ENCODE results near the gene ARL8A. TPM values are rescaled to one million over a fixed set of nuclear protein-coding genes. Genes with fewer than 3 reads are reported as not detected.
A peak's percentile ranks its signal among the peaks of the same experiment; 100 is the strongest.

The ARL8A gene
- total RNA-seq, 2 donors from 2014 or later = 68.0 to 80.0 TPM

- H3K4me1 Mint-ChIP-seq (ENCODE audit: low read depth in 2 of 2) = peaks cover 26 to 33% of the 10 kb centered on the region in 2 donors
- H3K36me3 Mint-ChIP-seq = no peaks in the 10 kb centered on the region
- H3K9me3 Mint-ChIP-seq = no peaks in the 10 kb centered on the region
- DNase-seq (ENCODE audit: low spot score) = no peak
- no peak overlapping the region for H3K27ac Mint-ChIP-seq
- ATAC-seq = no peak
- no peaks in the 10 kb centered on the region for H3K27me3 Mint-ChIP-seq
- no peak overlapping the region for H3K4me3 Mint-ChIP-seq
Measured at GRCh38 chr1:202165942-202166843, 21.7 kb upstream of the ARL8A start.

- peak overlapping the region; percentile 90 to 95 for H3K27ac Mint-ChIP-seq
- no peaks in the 10 kb centered on the region for H3K9me3 Mint-ChIP-seq
- H3K4me1 Mint-ChIP-seq (ENCODE audit: low read depth in 2 of 2) = peaks cover 32 to 41% of the 10 kb centered on the region in 2 donors
- H3K4me3 Mint-ChIP-seq = peak overlapping the region; percentile 84
- no peaks in the 10 kb centered on the region for H3K27me3 Mint-ChIP-seq
- ATAC-seq (no peak), DNase-seq (ENCODE audit: low spot score) (no peak)
- no peaks in the 10 kb centered on the region for H3K36me3 Mint-ChIP-seq
Measured at GRCh38 chr1:202165267-202165941, 20.9 kb upstream of the ARL8A start.

GRCh38 chr1:202164271-202165037 is 19.9 kb upstream of the ARL8A start:
- H3K27ac Mint-ChIP-seq = peak overlapping the region; percentile 90 to 95
- no peaks in the 10 kb centered on the region for H3K9me3 Mint-ChIP-seq
- peaks cover 3% of the 10 kb centered on the region for H3K36me3 Mint-ChIP-seq
- ATAC-seq (peak; percentile 53 to 70), DNase-seq (ENCODE audit: low spot score) (peak; percentile 90)
- H3K4me3 Mint-ChIP-seq = peak overlapping the region; percentile 84
- no peaks in the 10 kb centered on the region for H3K27me3 Mint-ChIP-seq
- H3K4me1 Mint-ChIP-seq (ENCODE audit: low read depth in 2 of 2) = peaks cover 40 to 50% of the 10 kb centered on the region in 2 donors

GRCh38 chr1:202163281-202164270 is 19.0 kb upstream of the ARL8A start:
- Mint-ChIP-seq H3K9me3 (no peaks in the 10 kb centered on the region), H3K27me3 (no peaks in the 10 kb centered on the region), H3K27ac (peak overlapping the region; percentile 95 to 98), H3K4me1 (ENCODE audit: low read depth in 2 of 2) (peaks cover 47 to 59% of the 10 kb centered on the region in 2 donors), H3K4me3 (peak overlapping the region; percentile 99), H3K36me3 (peaks cover 7% of the 10 kb centered on the region)
- DNase-seq (ENCODE audit: low spot score) (no peak), ATAC-seq (no peak)

- Mint-ChIP-seq H3K9me3 (no peaks in the 10 kb centered on the region), H3K4me1 (ENCODE audit: low read depth in 2 of 2) (peaks cover 51 to 63% of the 10 kb centered on the region in 2 donors), H3K4me3 (peak overlapping the region; percentile 99), H3K27ac (peak overlapping the region; percentile 95 to 98), H3K36me3 (peaks cover 7% of the 10 kb centered on the region), H3K27me3 (no peaks in the 10 kb centered on the region)
- peak in 1 of 2 donors; percentile 11 for ATAC-seq
- no peak for DNase-seq (ENCODE audit: low spot score)
Measured at GRCh38 chr1:202162418-202163280, 18.1 kb upstream of the ARL8A start.

- Mint-ChIP-seq H3K27ac (peak overlapping the region; percentile 95 to 98), H3K36me3 (peaks cover 7% of the 10 kb centered on the region), H3K9me3 (no peaks in the 10 kb centered on the region), H3K4me3 (peak overlapping the region; percentile 99), H3K27me3 (no peaks in the 10 kb centered on the region), H3K4me1 (ENCODE audit: low read depth in 2 of 2) (peaks cover 51 to 63% of the 10 kb centered on the region in 2 donors)
- no peak for DNase-seq (ENCODE audit: low spot score)
- peak in 1 of 2 donors; percentile 52 for ATAC-seq
Measured at GRCh38 chr1:202162047-202162417, 17.5 kb upstream of the ARL8A start.

- H3K36me3 Mint-ChIP-seq = peaks cover 7% of the 10 kb centered on the region
- peak overlapping the region; percentile 95 to 98 for H3K27ac Mint-ChIP-seq
- no peak for DNase-seq (ENCODE audit: low spot score)
- no peaks in the 10 kb centered on the region for H3K27me3 Mint-ChIP-seq
- H3K4me1 Mint-ChIP-seq (ENCODE audit: low read depth in 2 of 2) = peaks cover 51 to 58% of the 10 kb centered on the region in 2 donors
- H3K9me3 Mint-ChIP-seq = no peaks in the 10 kb centered on the region
- ATAC-seq = peak in 1 of 2 donors; percentile 14
- peak overlapping the region; percentile 99 for H3K4me3 Mint-ChIP-seq
Measured at GRCh38 chr1:202161151-202162046, 16.9 kb upstream of the ARL8A start.

GRCh38 chr1:202160377-202160940 is 15.9 kb upstream of the ARL8A start, which contains the start of gene PTPN7:
Gene PTPN7 (minus strand): TSS chr1:202160602. CDS start chr1:202159402, 1,200 bp downstream.
- H3K27me3 Mint-ChIP-seq = no peaks in the 10 kb centered on the region
- no peaks in the 10 kb centered on the region for H3K9me3 Mint-ChIP-seq
- H3K4me3 Mint-ChIP-seq = peak within 1 kb of the TSS; percentile 99
- DNase-seq (ENCODE audit: low spot score) (peak; percentile 91), ATAC-seq (peak; percentile 80 to 86)
- H3K27ac Mint-ChIP-seq = peak within 1 kb of the TSS; percentile 95 to 98
- H3K36me3 Mint-ChIP-seq = peaks cover 14% of the 10 kb centered on the region
- peaks cover 57 to 66% of the 10 kb centered on the region in 2 donors for H3K4me1 Mint-ChIP-seq (ENCODE audit: low read depth in 2 of 2)

- Mint-ChIP-seq H3K4me3 (peak overlapping the region; percentile 99), H3K4me1 (ENCODE audit: low read depth in 2 of 2) (peaks cover 60 to 67% of the 10 kb centered on the region in 2 donors), H3K36me3 (peaks cover 19% of the 10 kb centered on the region), H3K27me3 (no peaks in the 10 kb centered on the region), H3K9me3 (no peaks in the 10 kb centered on the region), H3K27ac (peak overlapping the region; percentile 95 to 98)
- ATAC-seq (peak; percentile 74 to 80), DNase-seq (ENCODE audit: low spot score) (peak; percentile 86)
Measured at GRCh38 chr1:202159534-202160371, 15.2 kb upstream of the ARL8A start.

- H3K36me3 Mint-ChIP-seq = peaks cover 23% of the 10 kb centered on the region
- H3K4me3 Mint-ChIP-seq = peak overlapping the region; percentile 99
- ATAC-seq (peak in 1 of 2 donors; percentile 23), DNase-seq (ENCODE audit: low spot score) (no peak)
- H3K9me3 Mint-ChIP-seq = no peaks in the 10 kb centered on the region
- no peaks in the 10 kb centered on the region for H3K27me3 Mint-ChIP-seq
- peak overlapping the region; percentile 95 to 98 for H3K27ac Mint-ChIP-seq
- peaks cover 56 to 63% of the 10 kb centered on the region in 2 donors for H3K4me1 Mint-ChIP-seq (ENCODE audit: low read depth in 2 of 2)
Measured at GRCh38 chr1:202158810-202159533, 14.4 kb upstream of the ARL8A start.
